Left forelimb (tissue), 1 donor: Measurements from ENCODE around the gene CCT5.

ENCODE experiments used
- DNase-seq: peaks from one replicate; pipeline ENCODE4 v3.0.0-alpha.2; 2018; ENCODE audit warnings: low spot score

Gene CCT5

GRCh38 chr5:10249948-10250805 is at the start of gene CCT5:
CCT5 (plus strand) TSS chr5:10250280; CDS start chr5:10250341, 61 bp downstream.
- DNase-seq = peak; percentile 92

GRCh38 chr5:10201223-10201868 is 48.7 kb upstream of the CCT5 start:
- DNase-seq = no peak

- no peak for DNase-seq
These were observed 47.8 kb upstream of the CCT5 start for GRCh38 chr5:10202089-10202910.

GRCh38 chr5:10209004-10209403 is 41.1 kb upstream of the CCT5 start:
- no peak for DNase-seq

- DNase-seq = no peak
These were observed 36.8 kb upstream of the CCT5 start for GRCh38 chr5:10213316-10213715.

- DNase-seq = no peak
These were observed 36.0 kb upstream of the CCT5 start for GRCh38 chr5:10214041-10214440.

GRCh38 chr5:10215366-10215765 is 34.7 kb upstream of the CCT5 start:
- no peak for DNase-seq

- no peak for DNase-seq
These were observed 34.0 kb upstream of the CCT5 start for GRCh38 chr5:10216107-10216506.

GRCh38 chr5:10218658-10219057 is 31.4 kb upstream of the CCT5 start:
- no peak for DNase-seq

- DNase-seq = no peak
These were observed 31.0 kb upstream of the CCT5 start for GRCh38 chr5:10219068-10219467.

GRCh38 chr5:10220248-10220647 is 29.8 kb upstream of the CCT5 start:
- no peak for DNase-seq

- no peak for DNase-seq
These were observed 27.8 kb upstream of the CCT5 start for GRCh38 chr5:10222326-10222725.

GRCh38 chr5:10227379-10227778 is 22.7 kb upstream of the CCT5 start:
- no peak for DNase-seq

GRCh38 chr5:10228288-10228687 is 21.8 kb upstream of the CCT5 start:
- no peak for DNase-seq

- no peak for DNase-seq
These were observed 20.6 kb upstream of the CCT5 start for GRCh38 chr5:10229306-10230048.

- DNase-seq = no peak
These were observed 17.7 kb upstream of the CCT5 start for GRCh38 chr5:10232386-10232785.

GRCh38 chr5:10233011-10233410 is 17.1 kb upstream of the CCT5 start:
- no peak for DNase-seq

- no peak for DNase-seq
These were observed 16.6 kb upstream of the CCT5 start for GRCh38 chr5:10233505-10233904.

- no peak for DNase-seq
These were observed 14.7 kb upstream of the CCT5 start for GRCh38 chr5:10235350-10235749.

- DNase-seq = no peak
These were observed 6.3 kb upstream of the CCT5 start for GRCh38 chr5:10243660-10244240.

GRCh38 chr5:10244342-10244944 is 5.6 kb upstream of the CCT5 start:
- DNase-seq = no peak
